NCI-H1048 (cell line): ENCODE results near the gene SRSF8.
"Not testable (repeated sequence)": the region's sequence is repeated elsewhere in the genome, so short reads cannot be mapped to it uniquely, and the experiment has no call there.

ENCODE experiments used
- DNase-seq: peaks from one replicate; lab custom pipeline; 2025; lab: John Stamatoyannopoulos, UW

Gene SRSF8

GRCh38 chr11:95098826-95099225 lies 32.1 kb downstream of the SRSF8 start:
- DNase-seq, result no peak

DNA sequence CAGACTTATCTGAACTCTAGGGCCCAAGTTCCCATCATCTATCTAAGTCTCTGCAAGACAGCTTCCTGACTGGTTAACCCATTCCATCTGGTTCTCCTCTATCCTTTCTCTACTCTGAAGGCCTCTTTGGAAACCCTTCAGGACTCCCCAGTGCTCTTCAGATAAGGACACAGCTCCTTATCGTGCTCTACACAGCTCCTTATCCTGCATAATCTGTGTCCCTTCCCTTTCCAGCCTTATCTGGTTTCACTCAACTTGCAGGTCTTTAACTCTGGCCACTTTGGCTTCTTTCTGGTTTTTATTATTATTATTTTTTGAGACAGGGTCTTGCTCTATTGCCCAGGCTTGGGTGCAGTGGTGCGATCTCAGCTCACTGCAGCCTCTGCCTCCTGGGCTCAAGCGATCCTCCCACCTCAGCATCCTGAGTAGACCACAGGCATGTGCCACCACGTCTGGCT lies 33.5 kb downstream of the SRSF8 start:
- DNase-seq, result no peak

DNA sequence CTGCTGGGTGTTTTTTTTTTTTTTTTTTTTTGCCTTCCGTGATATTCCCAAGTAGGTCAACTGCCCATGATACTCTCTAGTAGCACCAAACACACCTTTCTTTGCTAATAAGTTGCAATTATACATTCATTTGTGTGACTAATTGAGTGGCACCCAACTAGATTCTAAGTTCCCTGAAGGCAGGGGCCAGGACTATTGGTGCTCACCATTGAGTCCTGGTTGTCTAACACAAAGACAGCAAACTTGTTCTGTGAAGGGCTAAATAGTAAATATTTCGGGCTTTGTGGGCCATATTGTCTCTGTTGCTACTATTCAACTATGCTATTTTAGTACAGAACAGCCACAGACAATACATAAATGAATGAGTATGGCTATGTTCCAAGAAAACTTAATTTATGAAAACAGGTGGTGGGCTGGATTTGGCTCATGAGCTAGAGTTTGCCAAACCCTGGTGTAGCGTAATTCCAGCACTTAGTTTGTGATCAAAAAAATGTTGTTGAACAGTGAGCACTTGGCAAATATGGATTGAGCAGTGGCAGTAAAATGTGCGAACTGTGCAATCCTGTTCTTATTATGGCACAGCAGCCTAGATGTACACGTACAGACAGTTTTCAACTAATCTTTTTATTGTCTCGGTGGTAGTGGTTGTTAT lies 34.3 kb downstream of the SRSF8 start:
- no peak for DNase-seq

DNA sequence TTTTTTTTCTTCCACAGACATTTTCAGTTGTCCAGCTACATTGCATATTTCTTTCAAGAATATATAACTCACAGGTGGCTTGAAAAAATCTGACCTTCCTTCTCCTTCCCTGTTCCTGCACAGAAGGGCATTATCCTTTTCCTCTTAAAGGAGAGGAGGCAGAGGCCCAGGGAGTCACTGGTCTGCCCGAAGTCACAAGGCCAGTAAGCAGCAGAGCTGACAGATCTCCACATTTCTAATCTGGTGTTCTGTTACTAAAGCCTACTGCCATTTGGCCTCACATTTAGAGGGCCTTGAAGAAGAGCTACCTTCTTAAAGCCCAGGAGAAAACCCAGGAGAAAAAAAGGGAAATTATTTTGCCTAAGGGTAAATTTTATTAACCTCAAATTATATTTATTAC lies 35.2 kb downstream of the SRSF8 start:
- DNase-seq, result no peak

GRCh38 chr11:95102733-95103132 lies 36.0 kb downstream of the SRSF8 start:
- DNase-seq, result no peak

GRCh38 chr11:95103701-95104100 lies 37.0 kb downstream of the SRSF8 start:
- DNase-seq, result no peak

- DNase-seq, result no peak
Observed at GRCh38 chr11:95104121-95104830, 37.6 kb downstream of the SRSF8 start.

- DNase-seq, result no peak
Observed at GRCh38 chr11:95104856-95105255, 38.1 kb downstream of the SRSF8 start.

DNA sequence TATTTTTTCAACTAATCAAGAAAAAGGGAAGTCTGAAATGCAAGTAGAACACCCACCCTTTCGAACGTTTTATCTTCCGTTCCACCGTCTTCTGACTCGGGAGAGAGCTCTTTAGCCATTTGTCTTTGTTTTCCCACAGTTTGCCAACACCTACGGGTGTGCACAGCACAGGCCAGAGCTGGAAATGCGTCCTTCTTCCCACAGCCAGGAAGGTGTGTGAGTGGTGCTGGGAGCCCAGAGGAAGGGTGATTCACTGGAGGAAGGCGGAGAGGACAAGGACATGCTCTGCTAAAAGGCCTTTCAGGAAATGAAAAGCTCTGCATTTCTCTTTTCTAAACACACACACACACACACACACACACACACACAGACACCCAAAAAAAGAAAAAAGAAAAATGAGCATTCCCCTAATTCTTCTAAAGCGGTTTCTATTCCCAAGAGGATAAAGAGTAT lies 41.5 kb downstream of the SRSF8 start:
- DNase-seq, result no peak

DNA sequence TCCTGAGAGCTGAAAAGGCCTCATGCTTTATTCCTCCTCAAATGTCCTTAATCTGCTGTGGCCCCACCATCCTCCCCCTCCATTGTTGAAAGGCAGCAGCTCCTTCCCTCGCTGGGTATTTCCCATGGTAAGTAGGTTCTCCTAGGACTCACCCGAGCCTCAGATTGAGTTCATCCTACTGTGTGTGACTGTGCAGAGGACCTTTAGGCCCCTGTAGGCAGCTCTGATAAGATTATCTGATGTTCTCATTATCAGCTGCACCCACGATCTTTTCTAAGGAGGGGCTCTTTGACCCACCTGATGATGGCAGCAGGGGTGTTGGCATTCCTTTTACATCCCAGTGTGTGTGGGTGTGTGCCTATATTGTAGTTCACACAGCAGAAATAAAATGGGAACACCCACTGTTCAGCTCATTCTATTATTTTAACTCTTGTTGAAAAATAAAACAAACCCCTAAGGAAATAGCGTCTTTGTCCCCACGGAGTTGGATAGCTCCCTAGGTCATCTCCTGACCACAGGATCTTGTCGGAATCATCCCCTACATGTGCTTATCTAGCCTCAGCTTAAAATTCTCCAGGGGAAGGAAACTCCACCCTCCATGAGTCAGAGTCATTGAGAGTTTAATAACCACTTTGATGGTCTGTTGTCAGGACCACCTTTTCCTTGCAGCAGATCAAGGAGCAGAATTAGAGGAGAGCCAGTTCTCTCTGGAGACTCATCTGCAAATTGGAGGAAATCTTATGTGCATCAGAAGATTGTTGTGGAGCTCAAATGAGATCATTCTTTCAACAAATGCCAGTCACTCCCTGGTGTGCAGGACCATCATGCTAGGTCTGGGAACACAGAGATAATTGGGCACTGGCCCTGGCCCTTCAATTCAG lies 42.2 kb downstream of the SRSF8 start:
- no peak for DNase-seq

DNA sequence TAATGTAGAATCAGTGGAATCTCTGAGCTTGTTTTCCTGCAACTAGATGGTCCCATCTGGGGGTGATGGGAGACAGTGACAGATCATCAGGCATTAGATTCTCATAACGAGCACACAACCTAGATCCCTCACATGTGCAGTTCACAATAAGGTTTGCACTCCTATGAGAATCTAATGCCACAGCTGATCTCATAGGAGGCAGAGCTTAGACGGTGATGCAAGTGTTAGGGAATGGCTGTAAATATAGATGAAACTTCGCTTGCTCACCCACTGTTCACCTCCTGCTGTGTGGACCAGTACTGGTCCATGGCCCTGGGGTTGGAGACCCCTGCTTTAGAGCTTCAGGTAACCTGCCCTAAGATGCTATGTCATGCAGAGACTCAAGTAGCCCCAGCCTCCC lies 44.8 kb downstream of the SRSF8 start:
- DNase-seq, result not testable (repeated sequence)

DNA sequence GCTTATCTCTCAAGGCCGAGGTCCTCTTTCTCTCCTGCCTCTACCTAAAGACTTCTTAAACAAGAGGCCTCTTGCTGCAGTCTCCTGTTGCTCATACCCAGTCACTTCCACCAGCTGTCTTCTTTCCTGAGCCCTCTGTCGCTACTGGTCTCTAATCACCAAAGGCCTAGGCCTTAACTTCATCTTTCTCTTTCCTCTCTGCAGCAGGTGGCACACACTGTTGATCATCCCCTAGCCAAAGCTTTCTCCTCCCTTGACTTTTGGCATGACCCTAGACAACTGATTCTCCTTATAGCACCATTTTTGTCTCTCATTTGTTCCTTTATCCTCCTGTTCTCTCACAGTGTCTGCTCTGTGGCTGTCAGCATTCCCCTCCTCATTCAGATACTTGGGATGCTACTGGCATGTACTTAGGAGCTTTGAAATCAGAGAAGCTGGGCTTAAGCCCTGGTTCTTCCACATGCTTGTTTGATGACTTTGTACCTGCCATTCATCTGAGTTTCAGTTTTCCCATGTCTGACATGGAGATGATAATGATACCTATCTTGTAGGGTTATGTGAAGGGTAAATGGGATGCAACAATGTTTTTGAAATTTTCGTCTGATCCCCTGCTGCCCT lies 45.3 kb downstream of the SRSF8 start:
- no peak for DNase-seq

DNA sequence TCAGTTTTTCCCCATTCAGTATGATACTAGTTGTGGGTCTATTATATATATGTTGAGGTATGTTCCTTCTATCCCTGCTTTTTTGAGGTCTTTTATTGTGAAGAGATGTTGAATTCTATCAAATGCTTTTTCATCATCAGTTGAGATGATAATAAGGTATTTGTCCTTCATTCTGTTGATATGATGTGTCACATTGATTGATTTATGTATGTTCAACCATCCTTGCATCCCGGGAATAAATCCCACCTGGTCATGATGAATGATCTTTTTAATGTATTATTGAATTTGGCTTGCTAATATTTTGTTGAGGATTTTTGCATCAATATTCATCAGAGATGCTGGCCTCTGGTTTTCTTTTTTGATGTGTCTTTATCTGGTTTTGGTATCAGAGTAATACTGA lies 48.9 kb downstream of the SRSF8 start:
- DNase-seq, result no peak

GRCh38 chr11:95119361-95120060 lies 52.8 kb downstream of the SRSF8 start:
- DNase-seq, result no peak
